Ovary (tissue), 9 donors: ENCODE measurements around the gene ME3. TPM values are rescaled to one million over a fixed set of nuclear protein-coding genes. Genes with fewer than 3 reads are reported as not detected.
A peak's percentile ranks its signal among the peaks of the same experiment; 100 is the strongest.
"Not testable (repeated sequence)": the region's sequence is repeated elsewhere in the genome, so short reads cannot be mapped to it uniquely, and the experiment has no call there.

ENCODE experiments used
- DNase-seq, 5 donors: peaks; one replicate each; pipeline ENCODE4 v3.0.0-alpha.2; 2019 to 2020
- H3K27ac ChIP-seq, 2 donors: fragments of 200-600 bp; one replicate each; pipeline versions ENCODE4 v1.5.1 to v1.8.0; 2019 to 2022
- H3K27me3 ChIP-seq: fragments of 200-600 bp; one replicate; pipeline ENCODE4 v1.8.0; 2022
- H3K36me3 ChIP-seq: fragments of 200-600 bp; sonication (generic); one replicate; pipeline ENCODE4 v1.5.1; 2019
- H3K4me1 ChIP-seq: one replicate; pipeline ENCODE4 v1.8.1; 2013; ENCODE audit warnings: mild to moderate bottlenecking, moderate library complexity; ENCODE audit not compliant: insufficient read depth
- H3K4me3 ChIP-seq: fragments of 200-600 bp; sonication (generic); one replicate; pipeline ENCODE4 v1.5.1; 2017
- H3K9me3 ChIP-seq, 2 donors: fragments of 200-600 bp in 1 of 2; sonication (generic) in 1 of 2; one replicate each; pipeline versions ENCODE4 v1.5.1 to v1.8.1; 2013 to 2019; ENCODE audit warnings: mild to moderate bottlenecking in 1 of 2, moderate library complexity in 1 of 2
- EP300 ChIP-seq: sonication (generic); formaldehyde crosslinking; IDR thresholded peaks from one replicate; pipeline ENCODE4 v1.6.1; 2017; ENCODE audit warnings: antibody characterized with exemption
- POLR2A ChIP-seq: fragments of 450-650 bp; IDR thresholded peaks from one replicate; pipeline ENCODE4 v1.6.1; 2017; ENCODE audit warnings: antibody characterized with exemption, mild to moderate bottlenecking, moderate library complexity
- WGBS, 3 donors: extraction: QIAGEN DNeasy Blood & Tissue Kit in 1 of 3; methylation state at CpG; one replicate each; pipeline versions ENCODE4 v1.1.5 to v1.1.7; 2013 to 2017; 5-methylcytosine and 5-hydroxymethylcytosine counted together
- intact Hi-C, 4 donors: fragments of 100-400 bp; cut with DNase I; formaldehyde crosslinking; loops; one replicate each; pipeline versions ENCODE4 v1.11.0 to v1.15.1; 2022 to 2023
- polyA plus RNA-seq, 2 donors: library from polyadenylated mRNA; stranded (reverse); fragments of 200-250 nt in 1 of 2; fragments of 350-450 nt in 1 of 2; fragmentation: Illumina TruSeq in 1 of 2; extraction: RNeasy Lipid Tissue Mini Kit (QIAGEN cat#74804) in 1 of 2; gene quantifications; one replicate each; pipeline ENCODE4 v1.2.3, GENCODE V29; 2013 to 2014
- total RNA-seq, 7 donors: library from RNA; depleted of rRNA in 2 of 7; stranded (reverse); fragments of >200 nt in 2 of 7; fragmentation: NEBNext Ultra II Directional in 3 of 7; extraction: Animal tissue kit (Norgen Biotek cat#: 25700) in 3 of 7; gene quantifications; one replicate each; pipeline versions ENCODE4 v1.1.0 to v1.2.4, GENCODE V29; 2016 to 2023
- TF ChIP-seq, protein P1 (sequence below), 3 donors: fragments of 450-650 bp in 2 of 3; fragments of 200-600 bp in 1 of 3; IDR thresholded peaks; one replicate each; pipeline versions ENCODE4 v1.5.1 to v1.8.0; 2016 to 2022; ENCODE audit warnings: antibody characterized with exemption in 3 of 3, mild to moderate bottlenecking in 1 of 3
- donor health status: DM: no; HTN: no; CAD: no; lungs with moderate emphysema.
- donor health status: DM: no; HTN: no; CAD: no.
- donor health status: Bipolar disorder and iron deficiency.
- donor health status: DM: yes; HTN: yes; CAD: no.
- donor health status: DM: no; HTN: no; CAD: no.
- donor health status: DM: yes; HTN: yes; CAD: no.

The ME3 gene
- total and polyA plus RNA-seq, 9 donors = 25.2 to 48.6 (median 43.1) TPM

DNA sequence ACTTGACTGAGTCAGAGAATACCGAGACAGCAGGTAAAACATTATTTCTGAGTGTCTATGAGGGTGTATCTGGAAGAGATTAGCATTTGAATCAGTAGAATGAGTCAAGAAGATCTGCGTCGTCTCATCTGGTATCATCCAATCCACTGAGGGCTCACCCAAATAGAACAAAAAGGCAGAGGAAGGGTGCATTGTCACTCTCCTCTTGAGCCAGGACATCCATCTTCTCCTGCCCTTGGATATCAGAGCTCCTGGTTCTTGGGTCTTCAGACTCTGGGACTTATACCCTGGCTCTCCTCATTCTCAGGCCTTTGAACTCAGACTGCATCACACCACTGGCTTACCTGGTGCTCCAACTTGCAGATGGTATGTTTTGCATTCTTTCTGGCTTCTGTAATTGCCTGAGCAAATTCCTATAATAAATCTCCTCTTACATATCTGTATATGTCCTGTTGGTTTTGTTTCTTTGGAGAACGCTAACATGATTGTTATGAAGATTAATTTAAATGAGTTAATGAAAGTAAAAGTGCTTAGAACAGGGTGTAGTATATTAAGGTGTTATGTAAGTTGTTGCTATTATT, 49.3 kb downstream of the ME3 start:
- Histone ChIP-seq H3K4me3 (no peak overlapping the region), H3K9me3 (no peaks in the 10 kb centered on the region), H3K27ac (no peak overlapping the region), H3K4me1 (peaks cover 17% of the 10 kb centered on the region), H3K27me3 (no peaks in the 10 kb centered on the region), H3K36me3 (no peaks in the 10 kb centered on the region)
- 67 to 74% (median 74%) methylated on average over 4 of the region's 4 CpGs for WGBS, 3 donors
- no peak for DNase-seq
- intact Hi-C loops = loop anchor here in 1 of 4 donors (10.0 kb wide), 1 partner anchor 182 kb away; the partner anchor contains the start of gene PRSS23
- TF ChIP-seq POLR2A (no peak), EP300 (no peak)
- TF ChIP-seq, protein P1, sequence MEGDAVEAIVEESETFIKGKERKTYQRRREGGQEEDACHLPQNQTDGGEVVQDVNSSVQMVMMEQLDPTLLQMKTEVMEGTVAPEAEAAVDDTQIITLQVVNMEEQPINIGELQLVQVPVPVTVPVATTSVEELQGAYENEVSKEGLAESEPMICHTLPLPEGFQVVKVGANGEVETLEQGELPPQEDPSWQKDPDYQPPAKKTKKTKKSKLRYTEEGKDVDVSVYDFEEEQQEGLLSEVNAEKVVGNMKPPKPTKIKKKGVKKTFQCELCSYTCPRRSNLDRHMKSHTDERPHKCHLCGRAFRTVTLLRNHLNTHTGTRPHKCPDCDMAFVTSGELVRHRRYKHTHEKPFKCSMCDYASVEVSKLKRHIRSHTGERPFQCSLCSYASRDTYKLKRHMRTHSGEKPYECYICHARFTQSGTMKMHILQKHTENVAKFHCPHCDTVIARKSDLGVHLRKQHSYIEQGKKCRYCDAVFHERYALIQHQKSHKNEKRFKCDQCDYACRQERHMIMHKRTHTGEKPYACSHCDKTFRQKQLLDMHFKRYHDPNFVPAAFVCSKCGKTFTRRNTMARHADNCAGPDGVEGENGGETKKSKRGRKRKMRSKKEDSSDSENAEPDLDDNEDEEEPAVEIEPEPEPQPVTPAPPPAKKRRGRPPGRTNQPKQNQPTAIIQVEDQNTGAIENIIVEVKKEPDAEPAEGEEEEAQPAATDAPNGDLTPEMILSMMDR (IDR thresholded peaks at IDR 0.05) = no peak

DNA sequence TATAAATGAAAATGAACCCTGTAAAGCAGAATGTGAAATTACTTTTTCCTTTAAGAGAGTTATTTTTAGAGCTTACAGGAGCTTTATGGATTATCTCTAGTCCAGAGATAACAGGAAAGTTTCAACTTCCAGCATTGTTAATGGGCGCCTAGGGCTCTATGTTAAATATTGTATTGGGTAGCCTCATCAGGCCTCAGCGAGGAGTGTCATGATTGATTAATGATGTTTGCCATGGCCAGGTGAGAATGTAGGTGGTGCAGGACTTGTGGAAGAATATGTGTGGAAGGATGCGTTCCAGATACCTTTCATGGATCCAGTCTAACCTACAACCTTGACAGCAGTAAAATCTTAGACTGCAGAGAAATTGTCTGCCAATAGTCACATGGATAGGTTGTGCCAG, 50.6 kb downstream of the ME3 start:
- no peaks in the 10 kb centered on the region for H3K9me3 ChIP-seq
- no peak overlapping the region for H3K4me3 ChIP-seq
- no peaks in the 10 kb centered on the region for H3K36me3 ChIP-seq
- H3K4me1 ChIP-seq = peaks cover 13% of the 10 kb centered on the region
- H3K27ac ChIP-seq = peak overlapping the region in 1 of 2 donors; percentile 77
- intact Hi-C loops = loop anchor here in 1 of 4 donors (10.0 kb wide), 1 partner anchor 183 kb away; the partner anchor contains the start of gene PRSS23
- DNase-seq = no peak
- H3K27me3 ChIP-seq = no peaks in the 10 kb centered on the region
- TF ChIP-seq, protein P1 (IDR thresholded peaks at IDR 0.05) = no peak
- TF ChIP-seq POLR2A (no peak), EP300 (no peak)
- WGBS, 3 donors = 88 to 92% (median 89%) methylated on average over 3 of the region's 3 CpGs

DNA sequence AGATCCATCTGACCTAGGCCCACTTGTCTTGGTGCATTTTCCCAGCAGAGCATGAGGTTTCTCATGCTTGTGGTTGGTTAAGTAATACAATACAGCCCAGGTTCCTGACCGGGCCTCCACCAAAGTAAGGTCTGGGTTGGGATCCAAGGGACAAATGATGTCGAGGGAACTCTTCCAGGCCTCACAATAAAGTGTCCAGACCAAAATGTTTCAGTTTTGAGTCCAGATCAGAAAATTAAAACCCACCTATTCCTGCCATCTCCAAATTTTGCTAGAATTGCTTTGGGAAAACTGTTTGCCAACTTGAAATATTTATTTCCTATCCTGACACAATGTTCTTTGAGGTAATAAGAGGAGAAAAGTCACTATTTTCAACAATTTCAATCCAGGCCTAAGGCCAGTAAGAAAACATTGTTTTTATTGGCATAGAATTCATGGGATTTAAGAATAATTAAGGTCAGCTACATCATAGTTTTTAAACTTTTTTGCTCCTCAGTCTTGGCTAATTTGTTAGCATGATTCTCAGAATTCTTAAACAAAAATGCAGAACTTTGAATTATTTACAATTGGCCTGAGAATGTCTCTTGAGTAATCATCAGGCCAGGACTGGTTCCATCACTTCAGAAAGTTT, 51.4 kb downstream of the ME3 start:
- Histone ChIP-seq H3K4me3 (no peak overlapping the region), H3K27ac (peak overlapping the region; percentile 45 to 77), H3K4me1 (peaks cover 13% of the 10 kb centered on the region), H3K27me3 (no peaks in the 10 kb centered on the region), H3K9me3 (no peaks in the 10 kb centered on the region), H3K36me3 (no peaks in the 10 kb centered on the region)
- 21 to 31% (median 28%) methylated on average over 2 of the region's 2 CpGs for WGBS, 3 donors
- no peak for TF ChIP-seq POLR2A
- TF ChIP-seq, protein P1 (IDR thresholded peaks at IDR 0.05) = no peak
- no peak for TF ChIP-seq EP300
- intact Hi-C loops = loop anchor here in 1 of 4 donors (10.0 kb wide), 1 partner anchor 184 kb away; the partner anchor contains the start of gene PRSS23
- DNase-seq = no peak

DNA sequence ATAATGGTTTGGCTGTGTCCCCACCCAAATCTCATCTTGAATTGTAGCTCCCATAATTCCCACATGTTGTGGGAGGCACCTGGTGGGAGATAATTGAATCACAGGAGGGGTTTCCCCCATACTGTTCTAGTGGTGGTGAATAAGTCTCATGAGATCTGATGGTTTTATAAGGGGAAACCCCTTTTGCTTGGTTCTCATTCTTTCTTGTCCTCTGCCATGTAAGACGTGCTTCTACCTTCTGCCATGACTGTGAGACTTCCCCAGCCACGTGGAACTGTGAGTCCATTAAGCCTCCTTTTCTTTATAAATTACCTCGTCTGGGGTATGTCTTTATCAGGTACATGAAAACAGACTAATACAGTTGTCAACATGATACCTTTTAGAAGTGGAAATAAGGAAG, 53.0 kb downstream of the ME3 start:
- WGBS, 3 donors = 86 to 90% (median 90%) methylated on average over 3 of the region's 3 CpGs
- H3K36me3 ChIP-seq, H3K9me3 ChIP-seq, H3K4me3 ChIP-seq, DNase-seq, H3K27ac ChIP-seq, H3K27me3 ChIP-seq: not testable (repeated sequence)
- peaks cover 11% of the 10 kb centered on the region for H3K4me1 ChIP-seq
- intact Hi-C loops = loop anchor here in 1 of 4 donors (10.0 kb wide), 1 partner anchor 175 kb away; no protein-coding TSS in a partner anchor

DNA sequence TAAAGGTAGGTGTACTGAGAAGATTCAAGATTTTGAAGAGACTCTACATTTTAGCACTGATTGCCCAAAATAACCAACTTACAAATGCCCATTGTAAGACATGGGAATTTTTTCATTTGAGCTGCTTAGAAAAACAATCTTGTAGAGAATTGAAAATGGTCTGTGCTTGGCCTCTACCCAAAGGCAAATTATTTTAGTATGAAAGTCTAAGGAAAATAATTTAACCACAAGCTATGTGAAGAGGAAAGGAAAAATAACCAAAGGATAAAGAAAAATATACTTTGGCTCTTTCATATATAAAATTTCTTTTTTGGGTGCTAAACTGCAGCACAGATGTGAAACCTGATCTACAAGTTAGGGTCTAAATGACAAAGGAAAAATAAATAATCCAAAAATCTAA, 54.9 kb downstream of the ME3 start:
- TF ChIP-seq, protein P1 (IDR thresholded peaks at IDR 0.05) = no peak
- TF ChIP-seq POLR2A (no peak), EP300 (no peak)
- peaks cover 8% of the 10 kb centered on the region for H3K4me1 ChIP-seq
- no peak overlapping the region for H3K4me3 ChIP-seq
- no peaks in the 10 kb centered on the region for H3K9me3 ChIP-seq
- H3K36me3 ChIP-seq = no peaks in the 10 kb centered on the region
- intact Hi-C loops = loop anchor here in 1 of 4 donors (10.0 kb wide), 1 partner anchor 173 kb away; no protein-coding TSS in a partner anchor
- H3K27ac ChIP-seq = no peak overlapping the region
- H3K27me3 ChIP-seq = no peaks in the 10 kb centered on the region
- DNase-seq = no peak
